HCT116 (cell line): ENCODE results near the gene ZNF618. TPM values are rescaled to one million over a fixed set of nuclear protein-coding genes. Genes with fewer than 3 reads are reported as not detected.

ENCODE experiments used
- ATAC-seq: fragments of 200-7000 bp; cut with Tn5 transposase; 2 replicates; pipeline ENCODE4 v1.9.1; 2020; ENCODE audit warnings: mild to moderate bottlenecking, moderate library complexity
- BruUV-seq: library from RNA; stranded (reverse); fragments of 400-500 nt; replicated peaks from 2 replicates; lab custom pipeline; 2021; lab: Mats Ljungman, UMichigan
- CTCF ChIA-PET: fragments of 300-600 bp; sonication (Branson Sonifier 250); formaldehyde crosslinking; loops from one replicate; lab custom pipeline; 2021; ENCODE audit warnings: antibody characterized with exemption; lab: Charles Lee
- POLR2A ChIA-PET: fragments of 300-600, 350-600 bp; sonication (Branson Sonifier 250); formaldehyde crosslinking; loops from one replicate; lab custom pipeline; 2021; ENCODE audit warnings: antibody characterized with exemption; lab: Charles Lee
- RAD21 ChIA-PET, 2 experiments: fragments of 300-600 bp; sonication (Branson Sonifier 250); formaldehyde crosslinking; loops; one replicate each; lab custom pipeline; 2023; ENCODE audit warnings: low total read pairs in 2 of 2; ENCODE audit not compliant: uncharacterized antibody in 2 of 2, unreplicated experiment in 2 of 2, low non-redundant PET in 1 of 2; lab: Charles Lee
- DNase-seq: peaks from one replicate; pipeline ENCODE4 v3.0.0-alpha.2; 2010; ENCODE audit warnings: low read depth, low spot score
- H2AFZ ChIP-seq: fragments of 200-600 bp; shearing (Covaris generic), sonication (generic); 2 replicates; pipeline ENCODE4 v1.6.1; 2017; ENCODE audit warnings: low read depth, mixed run types, mixed read lengths, antibody characterized with exemption, low read length; ENCODE audit not compliant: poor library complexity, severe bottlenecking
- H3K27ac ChIP-seq: 2 replicates; pipeline ENCODE4 v1.5.1; 2012; ENCODE audit warnings: low read depth, low read length
- H3K27me3 ChIP-seq: fragments of 200-600 bp; sonication (generic); 2 replicates; pipeline ENCODE4 v1.6.1; 2016; ENCODE audit warnings: mixed run types, low read length, mixed read lengths; ENCODE audit not compliant: insufficient read depth
- H3K36me3 ChIP-seq, 2 experiments: fragments of 200-500 bp in 1 of 2; fragments of 200-600 bp in 1 of 2; sonication (Bioruptor generic) in 1 of 2; sonication (generic) in 1 of 2; 2 replicates each; pipeline versions ENCODE4 v1.5.1 to v1.6.1; 2014 to 2016; ENCODE audit warnings: low read length in 2 of 2, inconsistent platforms in 1 of 2, mixed read lengths in 1 of 2, mixed run types in 1 of 2; ENCODE audit not compliant: insufficient read depth in 2 of 2, control insufficient read depth in 1 of 2
- H3K4me1 ChIP-seq, 2 experiments: fragments of 200-600 bp in 1 of 2; sonication (generic) in 1 of 2; 2 replicates each; pipeline versions ENCODE4 v1.5.1 to v1.6.1; 2012 to 2017; ENCODE audit warnings: low read length in 2 of 2, inconsistent platforms in 1 of 2, mild to moderate bottlenecking in 1 of 2, mixed read lengths in 1 of 2, mixed run types in 1 of 2, moderate library complexity in 1 of 2; ENCODE audit not compliant: insufficient read depth in 2 of 2, control insufficient read depth in 1 of 2
- H3K4me2 ChIP-seq: fragments of 200-600 bp; sonication (generic); 2 replicates; pipeline ENCODE4 v1.6.1; 2017; ENCODE audit warnings: mixed run types, low read length, mixed read lengths
- H3K4me3 ChIP-seq, 2 experiments: fragments of 200-600 bp in 1 of 2; sonication (generic) in 1 of 2; replicated peaks in 1 of 2; 2 replicates each; pipeline ENCODE4 v1.5.1; 2011 to 2016; ENCODE audit warnings: low read length in 2 of 2, control low read depth in 1 of 2, low read depth in 1 of 2, mild to moderate bottlenecking in 1 of 2, mixed read lengths in 1 of 2, mixed run types in 1 of 2
- H3K79me2 ChIP-seq: fragments of 200-600 bp; sonication (generic); 2 replicates; pipeline ENCODE4 v1.6.1; 2017; ENCODE audit warnings: mild to moderate bottlenecking, mixed run types, low read length, moderate library complexity, mixed read lengths; ENCODE audit not compliant: insufficient read depth
- H3K9ac ChIP-seq: fragments of 200-600 bp; sonication (generic); 2 replicates; pipeline ENCODE4 v1.6.1; 2016; ENCODE audit warnings: low read length, mixed read lengths
- H3K9me2 ChIP-seq: fragments of 200-600 bp; sonication (generic), shearing (Covaris generic); 2 replicates; pipeline ENCODE4 v1.6.1; 2017; ENCODE audit warnings: mixed run types, mild to moderate bottlenecking, moderate library complexity; ENCODE audit not compliant: insufficient read depth
- H3K9me3 ChIP-seq, 2 experiments: fragments of 200-500 bp in 1 of 2; fragments of 200-600 bp in 1 of 2; sonication (Bioruptor generic) in 1 of 2; sonication (generic) in 1 of 2; 2 replicates each; pipeline ENCODE4 v1.6.1; 2014 to 2017; ENCODE audit warnings: low read length in 2 of 2, mixed read lengths in 2 of 2, inconsistent platforms in 1 of 2, low read depth in 1 of 2, mild to moderate bottlenecking in 1 of 2, mixed run types in 1 of 2, moderate library complexity in 1 of 2; ENCODE audit not compliant: control insufficient read depth in 1 of 2, insufficient read depth in 1 of 2
- H4K20me1 ChIP-seq: fragments of 200-600 bp; sonication (generic), shearing (Covaris generic); 2 replicates; pipeline ENCODE4 v1.6.1; 2017; ENCODE audit warnings: mixed run types, mild to moderate bottlenecking, moderate library complexity; ENCODE audit not compliant: insufficient read depth
- CEBPB ChIP-seq: IDR thresholded peaks from 2 replicates; pipeline ENCODE4 v1.6.1; 2012; ENCODE audit warnings: low read depth
- EGR1 ChIP-seq: IDR thresholded peaks from 2 replicates; pipeline ENCODE4 v1.6.1; 2012; ENCODE audit warnings: low read depth
- EZH2 ChIP-seq: fragments of 200-600 bp; sonication (generic); IDR thresholded peaks from 2 replicates; pipeline ENCODE4 v1.6.1; 2017; ENCODE audit warnings: antibody characterized with exemption, mixed run types
- EZH2phosphoT487 ChIP-seq: fragments of 200-600 bp; IDR thresholded peaks from 2 replicates; pipeline ENCODE4 v1.6.1; 2018; ENCODE audit warnings: antibody characterized with exemption, borderline replicate concordance
- FOSL1 ChIP-seq: IDR thresholded peaks from 2 replicates; pipeline ENCODE4 v1.6.1; 2012; ENCODE audit warnings: low read depth
- POLR2AphosphoS5 ChIP-seq: IDR thresholded peaks from 2 replicates; pipeline ENCODE4 v1.6.1; 2011; ENCODE audit warnings: mild to moderate bottlenecking, low read depth, low read length, moderate library complexity
- REST ChIP-seq: IDR thresholded peaks from 2 replicates; pipeline ENCODE4 v1.6.1; 2012; ENCODE audit warnings: low read depth
- SIN3A ChIP-seq: IDR thresholded peaks from 2 replicates; pipeline ENCODE4 v1.6.1; 2012; ENCODE audit warnings: low read depth
- SP1 ChIP-seq: IDR thresholded peaks from 2 replicates; pipeline ENCODE4 v1.6.1; 2012; ENCODE audit warnings: low read depth
- SRF ChIP-seq: IDR thresholded peaks from 2 replicates; pipeline ENCODE4 v1.6.1; 2012; ENCODE audit warnings: low read depth
- TCF7L2 ChIP-seq: IDR thresholded peaks from 2 replicates; pipeline ENCODE4 v1.7.0; 2011; ENCODE audit warnings: borderline replicate concordance, inconsistent platforms; ENCODE audit not compliant: insufficient read depth, insufficient read length; ENCODE audit errors: extremely low read depth
- ZBTB33 ChIP-seq: IDR thresholded peaks from 2 replicates; pipeline ENCODE4 v1.6.1; 2011; ENCODE audit warnings: mild to moderate bottlenecking, low read length, moderate library complexity; ENCODE audit not compliant: insufficient replicate concordance; ENCODE audit errors: extremely low read depth
- ZFX ChIP-seq: fragments of 450-650 bp; IDR thresholded peaks from 2 replicates; pipeline ENCODE4 v1.6.1; 2017
- ZNF274 ChIP-seq: fragments of 200-500 bp; sonication (Bioruptor generic); IDR thresholded peaks from 2 replicates; pipeline ENCODE4 v1.6.1; 2014; ENCODE audit warnings: mild to moderate bottlenecking, low read depth, low read length, inconsistent platforms
- intact Hi-C: fragments of 100-400 bp; cut with micrococcal nuclease; formaldehyde crosslinking; loops from 2 replicates; pipeline ENCODE4 v1.10.0; 2022
- total RNA-seq: library from RNA; stranded (reverse); gene quantifications from one replicate; pipeline ENCODE4 v1.2.1, GENCODE V29; 2021; ENCODE audit not compliant: unreplicated experiment

ZNF618 gene
- total RNA-seq, 1 experiment from 2014 or later = 13.5 TPM

GRCh38 chr9:113854310-113854709 lies 21.8 kb upstream of the ZNF618 start:
- H3K4me2 ChIP-seq = no peak overlapping the region
- H3K27me3 ChIP-seq = no peaks in the 10 kb centered on the region
- ChIA-PET RAD21 (no interaction called here), CTCF (no interaction called here), POLR2A (no interaction called here)
- DNase-seq (no peak), ATAC-seq (no peak)
- H3K9me3 ChIP-seq = no peaks in the 10 kb centered on the region; a peak in 1 of 4 replicates
- no peak overlapping the region for H2AFZ ChIP-seq
- no peaks in the 10 kb centered on the region for H3K36me3 ChIP-seq
- intact Hi-C loops = no loop called here
- no peaks in the 10 kb centered on the region for H3K79me2 ChIP-seq
- no peaks in the 10 kb centered on the region; the same call in 1 of the 2 replicates for H3K9me2 ChIP-seq
- H3K27ac ChIP-seq = no peak overlapping the region
- no peaks in the 10 kb centered on the region for H3K4me1 ChIP-seq
- BruUV-seq = no TSS peak
- no peak overlapping the region for H3K9ac ChIP-seq
- H4K20me1 ChIP-seq = no peaks in the 10 kb centered on the region
- TF ChIP-seq ZNF274 = no peak
- TF ChIP-seq SRF = no peak
- TF ChIP-seq TCF7L2 = no peak
- no peak for TF ChIP-seq FOSL1
- TF ChIP-seq EZH2phosphoT487 = no peak
- TF ChIP-seq SIN3A = no peak
- TF ChIP-seq CEBPB = no peak
- TF ChIP-seq POLR2AphosphoS5 = no peak
- no peak for TF ChIP-seq EGR1
- TF ChIP-seq ZFX = no peak
- TF ChIP-seq EZH2 = no peak
- no peak for TF ChIP-seq SP1
- no peak for TF ChIP-seq REST
- no peak for TF ChIP-seq ZBTB33
- H3K4me3 ChIP-seq = no peak overlapping the region
